ENCODE results near the gene TLR3. TPM values are rescaled to one million over a fixed set of nuclear protein-coding genes. Genes with fewer than 3 reads are reported as not detected.

Gene TLR3
- total RNA-seq, 1 donor from 2014 or later, result 1.9 TPM

DNA sequence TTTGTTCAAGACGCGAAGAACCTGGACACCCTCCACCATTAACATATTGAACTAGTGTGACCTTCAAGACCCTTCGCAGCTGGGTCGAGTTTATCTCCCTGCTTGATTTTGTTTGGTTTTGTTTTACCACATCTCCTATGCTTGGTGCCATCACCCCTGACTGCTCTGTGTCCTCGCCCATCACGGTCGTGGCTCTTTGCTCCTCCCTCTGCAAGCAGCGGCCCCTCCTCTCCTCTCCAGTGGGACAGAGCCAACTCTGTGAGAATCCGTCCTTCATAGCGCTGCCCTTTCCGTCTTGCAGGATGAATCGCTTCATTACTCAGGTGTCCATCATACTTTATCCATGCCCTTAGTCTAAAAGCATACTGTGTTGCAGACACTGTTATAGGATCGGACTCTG, 26.4 kb downstream of the TLR3 start:
- TF ChIP-seq, protein P1, sequence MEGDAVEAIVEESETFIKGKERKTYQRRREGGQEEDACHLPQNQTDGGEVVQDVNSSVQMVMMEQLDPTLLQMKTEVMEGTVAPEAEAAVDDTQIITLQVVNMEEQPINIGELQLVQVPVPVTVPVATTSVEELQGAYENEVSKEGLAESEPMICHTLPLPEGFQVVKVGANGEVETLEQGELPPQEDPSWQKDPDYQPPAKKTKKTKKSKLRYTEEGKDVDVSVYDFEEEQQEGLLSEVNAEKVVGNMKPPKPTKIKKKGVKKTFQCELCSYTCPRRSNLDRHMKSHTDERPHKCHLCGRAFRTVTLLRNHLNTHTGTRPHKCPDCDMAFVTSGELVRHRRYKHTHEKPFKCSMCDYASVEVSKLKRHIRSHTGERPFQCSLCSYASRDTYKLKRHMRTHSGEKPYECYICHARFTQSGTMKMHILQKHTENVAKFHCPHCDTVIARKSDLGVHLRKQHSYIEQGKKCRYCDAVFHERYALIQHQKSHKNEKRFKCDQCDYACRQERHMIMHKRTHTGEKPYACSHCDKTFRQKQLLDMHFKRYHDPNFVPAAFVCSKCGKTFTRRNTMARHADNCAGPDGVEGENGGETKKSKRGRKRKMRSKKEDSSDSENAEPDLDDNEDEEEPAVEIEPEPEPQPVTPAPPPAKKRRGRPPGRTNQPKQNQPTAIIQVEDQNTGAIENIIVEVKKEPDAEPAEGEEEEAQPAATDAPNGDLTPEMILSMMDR (IDR thresholded peaks at IDR 0.05; ENCODE audit: insufficient read depth, low read depth, low read length), result no peak
- no peak for TF ChIP-seq EZH2 (IDR thresholded peaks at IDR 0.05; ENCODE audit: insufficient read depth, low read length)
- no peak overlapping the region for H2AFZ ChIP-seq (ENCODE audit: low read depth, low read length)
- H4K20me1 ChIP-seq (ENCODE audit: insufficient read depth, low read length), result no peaks in the 10 kb centered on the region
- H3K27me3 ChIP-seq (ENCODE audit: insufficient read depth, low read length), result peaks cover 10% of the 10 kb centered on the region
- H3K4me1 ChIP-seq (ENCODE audit: insufficient read depth, low read length), result no peaks in the 10 kb centered on the region
- no peak for FAIRE-seq
- no peaks in the 10 kb centered on the region for H3K36me3 ChIP-seq (ENCODE audit: insufficient read depth, low read length)
- no peak for DNase-seq (ENCODE audit: low read depth)
- no peak overlapping the region for H3K27ac ChIP-seq (ENCODE audit: low read depth, low read length)
- no peaks in the 10 kb centered on the region for H3K79me2 ChIP-seq (ENCODE audit: insufficient read depth, low read length)
- Mint-ChIP-seq H3K36me3 (ENCODE audit: low read depth, unreplicated experiment) (no peaks in the 10 kb centered on the region), H3K27ac (ENCODE audit: unreplicated experiment) (no peak overlapping the region), H3K27me3 (ENCODE audit: low read depth, unreplicated experiment) (peaks cover 28% of the 10 kb centered on the region), H3K9me3 (ENCODE audit: unreplicated experiment) (peaks cover 7% of the 10 kb centered on the region), H3K4me3 (ENCODE audit: unreplicated experiment) (no peak overlapping the region), H3K4me1 (ENCODE audit: low read depth, unreplicated experiment) (no peaks in the 10 kb centered on the region)
- H3K9me3 ChIP-seq (ENCODE audit: insufficient read depth, low read depth, low read length), result no peaks in the 10 kb centered on the region
- no peak overlapping the region for H3K4me2 ChIP-seq (ENCODE audit: low read length)
- no peak overlapping the region for H3K9ac ChIP-seq (ENCODE audit: low read length)
- H3K4me3 ChIP-seq (ENCODE audit: insufficient read depth, low read depth, low read length), result no peak overlapping the region

DNA sequence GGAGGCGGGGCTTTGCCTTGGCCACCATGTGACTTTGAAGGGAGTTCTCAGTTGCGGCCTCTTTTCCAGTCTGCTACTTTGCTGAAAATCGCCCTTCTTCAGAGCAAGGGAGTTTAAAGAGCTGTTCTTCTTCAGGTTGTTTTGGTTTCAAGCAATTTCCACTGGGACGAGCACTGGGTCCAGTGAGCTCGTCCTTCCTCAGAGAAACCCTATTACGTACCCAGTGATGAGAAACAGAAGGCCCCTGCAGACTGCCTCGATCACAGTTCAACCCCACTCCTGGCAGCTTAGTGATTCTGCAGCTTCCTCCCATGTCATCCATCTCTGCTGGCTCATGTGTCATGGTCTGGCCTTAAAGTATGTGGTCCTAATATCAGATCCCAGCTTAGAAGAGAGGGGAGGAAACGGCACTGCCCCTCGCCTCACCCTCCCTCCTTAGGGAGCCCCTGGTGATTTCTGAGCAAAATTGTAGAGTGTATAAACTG, 27.8 kb downstream of the TLR3 start:
- Mint-ChIP-seq H3K27ac (ENCODE audit: unreplicated experiment) (no peak overlapping the region), H3K4me3 (ENCODE audit: unreplicated experiment) (no peak overlapping the region), H3K9me3 (ENCODE audit: unreplicated experiment) (peaks cover 3% of the 10 kb centered on the region), H3K36me3 (ENCODE audit: low read depth, unreplicated experiment) (no peaks in the 10 kb centered on the region), H3K27me3 (ENCODE audit: low read depth, unreplicated experiment) (peaks cover 22% of the 10 kb centered on the region), H3K4me1 (ENCODE audit: low read depth, unreplicated experiment) (no peaks in the 10 kb centered on the region)
- H3K27me3 ChIP-seq (ENCODE audit: insufficient read depth, low read length), result peaks cover 10% of the 10 kb centered on the region
- TF ChIP-seq, protein P1 (IDR thresholded peaks at IDR 0.05; ENCODE audit: insufficient read depth, low read depth, low read length), result no peak
- no peak for TF ChIP-seq EZH2 (IDR thresholded peaks at IDR 0.05; ENCODE audit: insufficient read depth, low read length)
- no peaks in the 10 kb centered on the region for H3K9me3 ChIP-seq (ENCODE audit: insufficient read depth, low read depth, low read length)
- no peaks in the 10 kb centered on the region for H3K79me2 ChIP-seq (ENCODE audit: insufficient read depth, low read length)
- H3K27ac ChIP-seq (ENCODE audit: low read depth, low read length), result no peak overlapping the region
- FAIRE-seq (no peak), DNase-seq (ENCODE audit: low read depth) (no peak)
- H3K4me1 ChIP-seq (ENCODE audit: insufficient read depth, low read length), result no peaks in the 10 kb centered on the region
- H3K4me3 ChIP-seq (ENCODE audit: insufficient read depth, low read depth, low read length), result no peak overlapping the region
- no peaks in the 10 kb centered on the region for H3K36me3 ChIP-seq (ENCODE audit: insufficient read depth, low read length)
- H4K20me1 ChIP-seq (ENCODE audit: insufficient read depth, low read length), result no peaks in the 10 kb centered on the region
- no peak overlapping the region for H3K9ac ChIP-seq (ENCODE audit: low read length)
- H2AFZ ChIP-seq (ENCODE audit: low read depth, low read length), result no peak overlapping the region
- no peak overlapping the region for H3K4me2 ChIP-seq (ENCODE audit: low read length)

DNA sequence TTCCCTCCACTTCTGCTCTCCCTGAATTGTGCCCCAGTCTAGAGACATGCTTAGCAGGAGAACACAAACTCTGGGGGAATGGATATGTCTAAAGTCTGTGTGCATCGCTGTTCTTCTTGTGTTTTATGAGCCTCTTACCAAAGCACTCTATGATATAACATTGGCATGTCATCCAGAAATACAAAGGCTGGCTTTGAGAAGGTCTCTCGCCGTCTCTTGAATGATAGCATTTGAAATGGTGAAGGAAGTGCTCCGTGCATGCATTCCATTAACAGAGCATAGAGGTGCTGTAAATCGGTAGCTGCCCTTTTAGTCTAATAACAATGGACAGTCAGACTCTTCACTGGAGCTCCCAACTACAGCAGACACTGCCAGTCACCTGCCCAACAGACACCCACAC, 28.4 kb downstream of the TLR3 start:
- Histone ChIP-seq H3K9ac (ENCODE audit: low read length) (no peak overlapping the region), H3K27me3 (ENCODE audit: insufficient read depth, low read length) (peaks cover 10% of the 10 kb centered on the region), H3K4me1 (ENCODE audit: insufficient read depth, low read length) (no peaks in the 10 kb centered on the region), H2AFZ (ENCODE audit: low read depth, low read length) (no peak overlapping the region), H3K4me2 (ENCODE audit: low read length) (no peak overlapping the region), H4K20me1 (ENCODE audit: insufficient read depth, low read length) (no peaks in the 10 kb centered on the region), H3K79me2 (ENCODE audit: insufficient read depth, low read length) (no peaks in the 10 kb centered on the region), H3K9me3 (ENCODE audit: insufficient read depth, low read depth, low read length) (no peaks in the 10 kb centered on the region), H3K36me3 (ENCODE audit: insufficient read depth, low read length) (no peaks in the 10 kb centered on the region), H3K27ac (ENCODE audit: low read depth, low read length) (no peak overlapping the region), H3K4me3 (ENCODE audit: insufficient read depth, low read depth, low read length) (no peak overlapping the region)
- peaks cover 3% of the 10 kb centered on the region for H3K9me3 Mint-ChIP-seq (ENCODE audit: unreplicated experiment)
- no peak for DNase-seq (ENCODE audit: low read depth)
- H3K36me3 Mint-ChIP-seq (ENCODE audit: low read depth, unreplicated experiment), result no peaks in the 10 kb centered on the region
- H3K27me3 Mint-ChIP-seq (ENCODE audit: low read depth, unreplicated experiment), result peaks cover 29% of the 10 kb centered on the region
- FAIRE-seq, result no peak
- H3K4me3 Mint-ChIP-seq (ENCODE audit: unreplicated experiment), result no peak overlapping the region
- no peaks in the 10 kb centered on the region for H3K4me1 Mint-ChIP-seq (ENCODE audit: low read depth, unreplicated experiment)
- no peak overlapping the region for H3K27ac Mint-ChIP-seq (ENCODE audit: unreplicated experiment)
- TF ChIP-seq, protein P1 (IDR thresholded peaks at IDR 0.05; ENCODE audit: insufficient read depth, low read depth, low read length), result no peak
- no peak for TF ChIP-seq EZH2 (IDR thresholded peaks at IDR 0.05; ENCODE audit: insufficient read depth, low read length)
